ENCODE measurements around the gene HTRA3. TPM values are rescaled to one million over a fixed set of nuclear protein-coding genes. Genes with fewer than 3 reads are reported as not detected.

The HTRA3 gene
- total and polyA plus RNA-seq, 2 of the 4 experiments (the other 2 are of a cell fraction), result 1.3 to 9.5 TPM

DNA sequence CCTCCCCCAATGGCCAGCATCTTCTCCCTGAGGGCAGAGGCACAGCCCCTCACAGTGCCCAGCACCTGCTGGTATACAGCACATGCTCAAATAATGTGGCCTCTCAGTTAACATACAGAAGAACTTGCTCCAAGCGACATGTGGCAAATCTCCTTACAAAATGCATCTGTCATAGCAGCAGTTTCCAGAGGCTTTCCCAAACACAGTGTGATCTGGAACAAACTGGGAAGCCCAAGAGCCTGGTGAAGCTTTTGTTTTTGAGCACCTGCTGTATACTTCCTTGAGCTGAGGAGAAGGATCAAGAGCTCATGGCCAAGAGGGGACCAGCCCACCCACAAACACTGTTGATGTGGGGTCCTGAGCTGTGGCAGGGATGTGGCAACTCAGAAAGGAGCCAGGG lies 34.8 kb upstream of the HTRA3 start:
- dilution Hi-C loops (cut with HindIII; ENCODE audit: low sequenced_read_pairs, unreplicated experiment) (no loop called here), intact Hi-C loops (cut with micrococcal nuclease) (no loop called here), in situ Hi-C loops (cut with MboI; ENCODE audit: low sequenced_read_pairs) (no loop called here)
- Histone ChIP-seq H3K4ac (ENCODE audit: low read depth, low read length) (no peak overlapping the region), H3K9me3 (ENCODE audit: control insufficient read depth, insufficient read depth, low read length) (no peaks in the 10 kb centered on the region), H2BK15ac (ENCODE audit: low read depth, low read length) (no peak overlapping the region), H4K5ac (ENCODE audit: low read depth, low read length) (no peak overlapping the region), H3K4me1 (ENCODE audit: control insufficient read depth, insufficient read depth, low read length) (no peaks in the 10 kb centered on the region), H3K79me1 (ENCODE audit: low read depth in 1 of 2, low read length in 2 of 2) (no peaks in the 10 kb centered on the region), H4K91ac (ENCODE audit: insufficient read depth, low read depth, low read length) (no peak overlapping the region), H2AK5ac (ENCODE audit: low read depth, low read length) (no peak overlapping the region; the same call in 1 of the 2 replicates), H2BK20ac (ENCODE audit: low read depth, low read length) (no peak overlapping the region), H2AK9ac (replicated peaks; ENCODE audit: low read depth, low read length, poor library complexity) (no peak overlapping the region), H3K36me3 (ENCODE audit: control insufficient read depth, insufficient read depth, low read length) (no peaks in the 10 kb centered on the region), H3K27me3 (ENCODE audit: control insufficient read depth, insufficient read depth, low read length) (no peaks in the 10 kb centered on the region), H3K4me2 (ENCODE audit: low read depth, low read length) (no peak overlapping the region), H3K14ac (replicated peaks; ENCODE audit: low read depth, low read length) (no peak overlapping the region), H2AFZ (replicated peaks; ENCODE audit: low read length, poor library complexity) (no peak overlapping the region), H2BK5ac (ENCODE audit: low read depth, low read length, poor library complexity, severe bottlenecking) (no peak overlapping the region), H3K27ac (ENCODE audit: insufficient read depth, low read length) (no peak overlapping the region), H3K4me3 (ENCODE audit: insufficient read depth, low read depth, low read length) (no peak overlapping the region), H3K56ac (ENCODE audit: extremely low read depth, insufficient read depth, low read length) (no peak overlapping the region), H3K9ac (ENCODE audit: low read depth, low read length) (no peak overlapping the region), H3K18ac (ENCODE audit: low read depth, low read length) (no peak overlapping the region), H4K8ac (ENCODE audit: low read depth in 2 of 2, low read length in 2 of 2) (no peak overlapping the region), H3K23ac (ENCODE audit: low read depth, low read length) (no peak overlapping the region), H3K9me1 (ENCODE audit: insufficient read depth, low read length) (0 out of 2 replicates have a peak, but pooled peaks cover 3% of the 10 kb centered on the region), H4K20me1 (ENCODE audit: insufficient read depth, low read length) (no peaks in the 10 kb centered on the region; the same call in 1 of the 2 replicates), H2BK120ac (ENCODE audit: low read depth, low read length) (no peak overlapping the region)
- no peak for ATAC-seq (ENCODE audit: low read depth)
- BruUV-seq (replicated peaks), result no TSS peak
- WGBS, 2 experiments (ENCODE audit: extremely low coverage in 2 of 2, insufficient read length in 1 of 2), result 100% methylated on average over 1 of the region's 1 CpG; no CpG with 5 or more reads in 1 of the 2 experiments
- DNase-seq, result no peak
- ChIA-PET POLR2A (ENCODE audit: unreplicated experiment) (no interaction called here), CTCF (no interaction called here)
- TF ChIP-seq RFX5 (IDR thresholded peaks at IDR 0.05; ENCODE audit: low read depth, low read length), result no peak
- TF ChIP-seq CEBPB (IDR thresholded peaks at IDR 0.05; ENCODE audit: low read depth, low read length), result no peak
- TF ChIP-seq FOS (IDR thresholded peaks at IDR 0.05; ENCODE audit: low read depth, low read length), result no peak
- no peak for TF ChIP-seq RCOR1 (IDR thresholded peaks at IDR 0.05; ENCODE audit: insufficient replicate concordance, low read length)
- no peak for TF ChIP-seq MXI1 (IDR thresholded peaks at IDR 0.05; ENCODE audit: borderline replicate concordance, low read depth, low read length)
- no peak for TF ChIP-seq MAZ (IDR thresholded peaks at IDR 0.05; ENCODE audit: borderline replicate concordance, low read depth, low read length)
- TF ChIP-seq NFE2L2 (IDR thresholded peaks at IDR 0.05; ENCODE audit: low read depth, low read length), result no peak
- no peak for TF ChIP-seq BHLHE40 (IDR thresholded peaks at IDR 0.05; ENCODE audit: low read depth, low read length)
- TF ChIP-seq, protein P1, sequence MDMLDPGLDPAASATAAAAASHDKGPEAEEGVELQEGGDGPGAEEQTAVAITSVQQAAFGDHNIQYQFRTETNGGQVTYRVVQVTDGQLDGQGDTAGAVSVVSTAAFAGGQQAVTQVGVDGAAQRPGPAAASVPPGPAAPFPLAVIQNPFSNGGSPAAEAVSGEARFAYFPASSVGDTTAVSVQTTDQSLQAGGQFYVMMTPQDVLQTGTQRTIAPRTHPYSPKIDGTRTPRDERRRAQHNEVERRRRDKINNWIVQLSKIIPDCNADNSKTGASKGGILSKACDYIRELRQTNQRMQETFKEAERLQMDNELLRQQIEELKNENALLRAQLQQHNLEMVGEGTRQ (IDR thresholded peaks at IDR 0.05; ENCODE audit: low read depth, low read length), result no peak
- TF ChIP-seq MAFK (IDR thresholded peaks at IDR 0.05; ENCODE audit: low read depth, low read length), result no peak
- no peak for TF ChIP-seq POLR2A (IDR thresholded peaks at IDR 0.05; ENCODE audit: low read depth, low read length)
- TF ChIP-seq CTCF (conservative IDR thresholded peaks at IDR 0.05; ENCODE audit: low read depth, low read length), result no peak

Measured in IMR-90 (cell line).